Measurements from ENCODE around the gene TMEM108. TPM values are rescaled to one million over a fixed set of nuclear protein-coding genes. Genes with fewer than 3 reads are reported as not detected.

The TMEM108 gene
- polyA plus RNA-seq, 1 experiment, result 0.63 TPM

GRCh38 chr3:133274477-133274876 is 236.3 kb downstream of the TMEM108 start:
- ChIA-PET CTCF (no interaction called here), POLR2A (no interaction called here)
- Histone ChIP-seq H3K27ac (ENCODE audit: low read depth, low read length) (no peak overlapping the region), H3K9me3 (ENCODE audit: control insufficient read depth, insufficient read depth, low read length) (no peaks in the 10 kb centered on the region), H3K4me3 (ENCODE audit: low read depth, low read length) (no peak overlapping the region), H3K27me3 (ENCODE audit: control insufficient read depth, insufficient read depth, low read length) (no peaks in the 10 kb centered on the region)
- TF ChIP-seq CTCF (IDR thresholded peaks at IDR 0.05; ENCODE audit: low read depth, low read length), result no peak
- DNase-seq (ENCODE audit: low read depth, low spot score), result no peak

GRCh38 chr3:133276594-133276993 is 238.4 kb downstream of the TMEM108 start:
- Histone ChIP-seq H3K4me3 (ENCODE audit: low read depth, low read length) (no peak overlapping the region), H3K27ac (ENCODE audit: low read depth, low read length) (no peak overlapping the region), H3K9me3 (ENCODE audit: control insufficient read depth, insufficient read depth, low read length) (no peaks in the 10 kb centered on the region), H3K27me3 (ENCODE audit: control insufficient read depth, insufficient read depth, low read length) (no peaks in the 10 kb centered on the region)
- DNase-seq (ENCODE audit: low read depth, low spot score), result no peak
- ChIA-PET CTCF (interaction anchor here (1.0 to 1.6 kb wide), 2 partner anchors 25 to 235 kb away, joined by 3 read pairs; no protein-coding TSS in a partner anchor), POLR2A (no interaction called here)
- TF ChIP-seq CTCF (IDR thresholded peaks at IDR 0.05; ENCODE audit: low read depth, low read length), result no peak

GRCh38 chr3:133277813-133278212 is 239.6 kb downstream of the TMEM108 start:
- H3K27me3 ChIP-seq (ENCODE audit: control insufficient read depth, insufficient read depth, low read length), result no peaks in the 10 kb centered on the region
- CTCF ChIA-PET, result no interaction called here
- H3K27ac ChIP-seq (ENCODE audit: low read depth, low read length), result no peak overlapping the region
- POLR2A ChIA-PET, result no interaction called here
- no peaks in the 10 kb centered on the region for H3K9me3 ChIP-seq (ENCODE audit: control insufficient read depth, insufficient read depth, low read length)
- no peak overlapping the region for H3K4me3 ChIP-seq (ENCODE audit: low read depth, low read length)
- TF ChIP-seq CTCF (IDR thresholded peaks at IDR 0.05; ENCODE audit: low read depth, low read length), result no peak
- DNase-seq (ENCODE audit: low read depth, low spot score), result no peak

- Histone ChIP-seq H3K4me3 (ENCODE audit: low read depth, low read length) (no peak overlapping the region), H3K9me3 (ENCODE audit: control insufficient read depth, insufficient read depth, low read length) (no peaks in the 10 kb centered on the region), H3K27ac (ENCODE audit: low read depth, low read length) (no peak overlapping the region), H3K27me3 (ENCODE audit: control insufficient read depth, insufficient read depth, low read length) (no peaks in the 10 kb centered on the region)
- no peak for TF ChIP-seq CTCF (IDR thresholded peaks at IDR 0.05; ENCODE audit: low read depth, low read length)
- no peak for DNase-seq (ENCODE audit: low read depth, low spot score)
- POLR2A ChIA-PET, result no interaction called here
- CTCF ChIA-PET, result no interaction called here
Measured at GRCh38 chr3:133278260-133279043, 240.3 kb downstream of the TMEM108 start.

- H3K4me3 ChIP-seq (ENCODE audit: low read depth, low read length), result no peak overlapping the region
- ChIA-PET POLR2A (no interaction called here), CTCF (no interaction called here)
- no peaks in the 10 kb centered on the region for H3K9me3 ChIP-seq (ENCODE audit: control insufficient read depth, insufficient read depth, low read length)
- no peak overlapping the region for H3K27ac ChIP-seq (ENCODE audit: low read depth, low read length)
- DNase-seq (ENCODE audit: low read depth, low spot score), result no peak
- no peaks in the 10 kb centered on the region for H3K27me3 ChIP-seq (ENCODE audit: control insufficient read depth, insufficient read depth, low read length)
- no peak for TF ChIP-seq CTCF (IDR thresholded peaks at IDR 0.05; ENCODE audit: low read depth, low read length)
Measured at GRCh38 chr3:133280586-133280985, 242.4 kb downstream of the TMEM108 start.
